K562 (cell line): ENCODE measurements around the gene PAF1. TPM values are rescaled to one million over a fixed set of nuclear protein-coding genes. Genes with fewer than 3 reads are reported as not detected.

Experiments used
- ATAC-seq: fragments of 200-7000 bp; cut with Tn5 transposase; 3 replicates; pipeline ENCODE4 v1.9.1; 2020; ENCODE audit warnings: moderate library complexity
- BruUV-seq: library from RNA; stranded (reverse); fragments of 400-500 nt; replicated peaks from 2 replicates; lab custom pipeline; 2021; lab: Mats Ljungman, UMichigan
- CTCF ChIA-PET: fragments of 300-600 bp; formaldehyde crosslinking; extraction: SDS; loops from one replicate; lab custom pipeline; 2021; ENCODE audit warnings: low intra/inter-chr PET ratio; lab: Yijun Ruan, JAX
- POLR2A ChIA-PET: fragments of 300-600, 350-650 bp; sonication (Branson Sonifier 250); formaldehyde crosslinking; extraction: SDS; loops from one replicate; lab custom pipeline; 2021; ENCODE audit warnings: antibody characterized with exemption, inconsistent platforms; lab: Yijun Ruan, JAX
- DNase-seq, 4 experiments: peaks; one replicate each; pipeline versions ENCODE4 v3.0.0 to v3.0.0-alpha.2; 2011 to 2018; ENCODE audit warnings: low spot score in 3 of 4, mixed read lengths in 3 of 4; ENCODE audit errors: extremely low read depth in 1 of 4
- FAIRE-seq: peaks from 2 replicates; lab custom pipeline; 2011; peaks lifted over from hg19 to GRCh38; lab: Jason Lieb, UNC
- H2AFZ ChIP-seq: 2 replicates; pipeline ENCODE4 v1.6.0; 2011; ENCODE audit warnings: low read depth, low read length, control low read depth, inconsistent platforms
- H3K27ac ChIP-seq: fragments of 200-600 bp; 3 replicates; pipeline ENCODE4 v1.8.0; 2011; ENCODE audit warnings: low read depth, mild to moderate bottlenecking, control low read depth, inconsistent platforms, low read length, moderate library complexity, mixed read lengths; ENCODE audit errors: extremely low read depth
- H3K27me3 ChIP-seq, 2 experiments: fragments of 300-600 bp in 1 of 2; 2 replicates in 1 of 2; 3 replicates in 1 of 2; pipeline versions ENCODE4 v1.6.0 to v1.8.0; 2011; ENCODE audit warnings: inconsistent platforms in 2 of 2, low read length in 2 of 2, mild to moderate bottlenecking in 1 of 2, mixed read lengths in 1 of 2, moderate library complexity in 1 of 2; ENCODE audit not compliant: control insufficient read depth in 2 of 2, insufficient read depth in 2 of 2
- H3K36me3 ChIP-seq: fragments of 300-600 bp; 3 replicates; pipeline ENCODE4 v1.8.0; 2011; ENCODE audit warnings: mild to moderate bottlenecking, low read length, inconsistent platforms; ENCODE audit not compliant: control insufficient read depth, insufficient read depth
- H3K4me1 ChIP-seq, 2 experiments: fragments of 200-600 bp in 1 of 2; replicated peaks in 1 of 2; 2 replicates in 1 of 2; 3 replicates in 1 of 2; pipeline versions ENCODE4 v1.5.1 to v1.8.0; 2011; ENCODE audit warnings: inconsistent platforms in 2 of 2, low read length in 2 of 2, mild to moderate bottlenecking in 1 of 2, mixed read lengths in 1 of 2, moderate library complexity in 1 of 2; ENCODE audit not compliant: control insufficient read depth in 2 of 2, insufficient read depth in 2 of 2
- H3K4me2 ChIP-seq: 2 replicates; pipeline ENCODE4 v1.6.1; 2011; ENCODE audit warnings: low read length, control low read depth, inconsistent platforms, mixed read lengths; ENCODE audit not compliant: insufficient read depth
- H3K4me3 ChIP-seq: fragments of 200-600 bp; sonication (generic), shearing (Covaris generic); 2 replicates; pipeline ENCODE4 v1.5.1; 2016; ENCODE audit warnings: control low read depth, inconsistent platforms
- H3K79me2 ChIP-seq: fragments of 200-600 bp; 3 replicates; pipeline ENCODE4 v1.8.0; 2011; ENCODE audit warnings: low read length, inconsistent platforms; ENCODE audit not compliant: control insufficient read depth, insufficient read depth
- H3K9ac ChIP-seq, 2 experiments: 2 replicates each; pipeline versions ENCODE4 v1.6.0 to v1.6.1; 2011; ENCODE audit warnings: low read depth in 2 of 2, low read length in 2 of 2, control low read depth in 1 of 2, inconsistent platforms in 1 of 2, mild to moderate bottlenecking in 1 of 2, mixed read lengths in 1 of 2; ENCODE audit not compliant: insufficient read depth in 1 of 2
- H3K9me1 ChIP-seq: one replicate; pipeline ENCODE4 v1.6.0; 2011; ENCODE audit warnings: inconsistent platforms, mild to moderate bottlenecking, low read length, moderate library complexity; ENCODE audit not compliant: control insufficient read depth, insufficient read depth
- H3K9me3 ChIP-seq: replicated peaks from 2 replicates; pipeline ENCODE4 v1.5.1; 2011; ENCODE audit warnings: low read depth, low read length, inconsistent platforms; ENCODE audit not compliant: control insufficient read depth, insufficient read depth
- H4K20me1 ChIP-seq: replicated peaks from 2 replicates; pipeline ENCODE4 v1.6.1; 2011; ENCODE audit warnings: low read length, inconsistent platforms, mixed read lengths; ENCODE audit not compliant: control insufficient read depth, insufficient read depth
- BACH1 ChIP-seq: fragments of 200-800 bp; sonication (Bioruptor generic); IDR thresholded peaks from 2 replicates; pipeline ENCODE4 v1.6.1; 2016; ENCODE audit warnings: missing genetic modification characterization, missing compliant biosample characterization
- BCOR ChIP-seq: fragments of 450-650 bp; IDR thresholded peaks from 2 replicates; pipeline ENCODE4 v1.6.1; 2016
- C11orf30 ChIP-seq: fragments of 450-650 bp; IDR thresholded peaks from 2 replicates; pipeline ENCODE4 v1.6.1; 2016; ENCODE audit warnings: low read depth, mild to moderate bottlenecking
- HDAC1 ChIP-seq, 2 experiments: fragments of 450-650 bp; IDR thresholded peaks; 2 replicates each; pipeline ENCODE4 v1.6.1; 2016 to 2017; ENCODE audit warnings: inconsistent platforms in 1 of 2, mild to moderate bottlenecking in 1 of 2, moderate library complexity in 1 of 2
- HIVEP1 ChIP-seq: fragments of 250-450 bp; sonication (Bioruptor Pico); IDR thresholded peaks from 2 replicates; pipeline ENCODE4 v1.4.0; 2020; ENCODE audit warnings: mild to moderate bottlenecking
- JUN ChIP-seq, 2 experiments: sonication (generic) in 1 of 2; formaldehyde crosslinking in 1 of 2; IDR thresholded peaks; 2 replicates each; pipeline versions ENCODE4 v1.6.1 to v1.8.0; 2012 to 2022; ENCODE audit warnings: borderline replicate concordance in 2 of 2, mild to moderate bottlenecking in 2 of 2, improper control_type of control experiment in 1 of 2, low read depth in 1 of 2, low read length in 1 of 2, missing genetic modification reagents in 1 of 2
- NFATC3 ChIP-seq: fragments of 450-650 bp; IDR thresholded peaks from 2 replicates; pipeline ENCODE4 v1.6.1; 2017; ENCODE audit warnings: mild to moderate bottlenecking
- NFRKB ChIP-seq: fragments of 450-650 bp; IDR thresholded peaks from 2 replicates; pipeline ENCODE4 v1.6.1; 2016; ENCODE audit warnings: low read depth
- NR2C1 ChIP-seq, 2 experiments: fragments of 450-650 bp; IDR thresholded peaks; 2 replicates each; pipeline ENCODE4 v1.6.1; 2017; ENCODE audit warnings: mild to moderate bottlenecking in 2 of 2, antibody characterized with exemption in 1 of 2, inconsistent platforms in 1 of 2, missing compliant biosample characterization in 1 of 2, missing genetic modification characterization in 1 of 2
- SIX5 ChIP-seq, 2 experiments: IDR thresholded peaks; 2 replicates each; pipeline ENCODE4 v1.6.1; 2011; ENCODE audit warnings: low read length in 2 of 2, borderline replicate concordance in 1 of 2, low read depth in 1 of 2, mild to moderate bottlenecking in 1 of 2, moderate library complexity in 1 of 2; ENCODE audit not compliant: insufficient read depth in 1 of 2
- ZNF134 ChIP-seq: fragments of 250-450 bp; sonication (Bioruptor Pico); conservative IDR thresholded peaks from 2 replicates; pipeline ENCODE4 v1.4.0; 2020
- ZSCAN29 ChIP-seq: fragments of 450-650 bp; IDR thresholded peaks from 2 replicates; pipeline ENCODE4 v1.6.1; 2017
- WGBS: fragments of 100-300 bp; shearing (Covaris generic); methylation state at CpG from one replicate; pipeline ENCODE4 v1.1.6; 2016; ENCODE audit warnings: low coverage, mixed read lengths; ENCODE audit not compliant: insufficient coverage; ENCODE audit errors: missing lambda C conversion rate; 5-methylcytosine and 5-hydroxymethylcytosine counted together
- in situ Hi-C: fragments of 300-500 bp; cut with MboI; formaldehyde crosslinking; loops from 4 replicates; pipeline ENCODE4 v1.15.0; 2018; ENCODE audit warnings: inconsistent platforms, mixed read lengths
- intact Hi-C: fragments of 100-400 bp; cut with micrococcal nuclease; formaldehyde crosslinking; loops from 2 replicates; pipeline ENCODE4 v1.14.2; 2022
- polyA plus RNA-seq, 8 experiments: library from polyadenylated mRNA; depleted of rRNA in 4 of 8; stranded (reverse) in 5 of 8; unstranded in 3 of 8; fragments of >200 nt; fragmentation: Nextera tagmentation in 2 of 8; fragmentation: Illumina TruSeq in 1 of 8; extraction: Ambion mirVana in 2 of 8; extraction: Trizol in 1 of 8; gene quantifications; 2 replicates each; pipeline versions ENCODE4 v1.2.1 to v1.2.3, GENCODE V29; 2011 to 2014; ENCODE audit warnings: inconsistent platforms in 1 of 8, missing spikeins in 1 of 8
- total RNA-seq, 7 experiments: library from RNA; depleted of rRNA in 6 of 7; stranded (reverse); fragments of >200 nt in 6 of 7; fragmentation: Illumina TruSeq in 2 of 7; extraction: Trizol in 2 of 7; gene quantifications; 2 replicates each; pipeline versions ENCODE4 v1.2.1 to v1.2.3, GENCODE V29; 2011 to 2021; ENCODE audit warnings: low replicate concordance in 1 of 7
- TF ChIP-seq, protein P1 (sequence below): fragments of 450-650 bp; conservative IDR thresholded peaks from 2 replicates; pipeline ENCODE4 v1.6.1; 2016; ENCODE audit warnings: missing genetic modification characterization, low read depth, mild to moderate bottlenecking, control low read depth, missing compliant biosample characterization
- TF ChIP-seq, protein P2 (sequence below): sonication (generic); formaldehyde crosslinking; IDR thresholded peaks from 2 replicates; pipeline ENCODE4 v1.8.1; 2022; ENCODE audit warnings: missing genetic modification reagents
- TF ChIP-seq, protein P3 (sequence below): fragments of 450-650 bp; IDR thresholded peaks from 2 replicates; pipeline ENCODE4 v1.6.1; 2017; ENCODE audit warnings: antibody characterized with exemption, mild to moderate bottlenecking

Gene PAF1
- total and polyA plus RNA-seq, 9 of the 15 experiments (the other 6 are each of a cell fraction or from before 2014, with no cell fraction given) = 1.5 to 45.0 (median 33.8) TPM

DNA sequence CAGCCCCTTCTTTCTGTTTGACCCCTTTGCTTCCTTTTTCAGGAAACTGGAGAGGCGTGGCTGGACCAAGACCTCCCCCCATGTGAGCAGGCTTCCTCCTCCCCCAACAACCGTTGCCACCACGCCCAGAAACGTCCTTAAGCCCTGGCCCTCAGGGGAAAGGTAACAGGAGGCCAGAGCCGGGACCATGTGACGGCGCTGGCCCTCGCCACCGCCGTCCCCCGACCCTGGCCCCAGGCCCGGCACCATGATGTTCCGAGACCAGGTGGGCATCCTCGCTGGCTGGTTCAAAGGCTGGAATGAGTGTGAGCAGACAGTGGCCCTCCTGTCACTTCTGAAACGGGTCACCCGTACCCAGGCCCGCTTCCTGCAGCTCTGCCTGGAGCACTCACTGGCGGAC, 34.3 kb downstream of the PAF1 start (continued):
- TF ChIP-seq NFATC3 = no peak
- TF ChIP-seq, protein P1, sequence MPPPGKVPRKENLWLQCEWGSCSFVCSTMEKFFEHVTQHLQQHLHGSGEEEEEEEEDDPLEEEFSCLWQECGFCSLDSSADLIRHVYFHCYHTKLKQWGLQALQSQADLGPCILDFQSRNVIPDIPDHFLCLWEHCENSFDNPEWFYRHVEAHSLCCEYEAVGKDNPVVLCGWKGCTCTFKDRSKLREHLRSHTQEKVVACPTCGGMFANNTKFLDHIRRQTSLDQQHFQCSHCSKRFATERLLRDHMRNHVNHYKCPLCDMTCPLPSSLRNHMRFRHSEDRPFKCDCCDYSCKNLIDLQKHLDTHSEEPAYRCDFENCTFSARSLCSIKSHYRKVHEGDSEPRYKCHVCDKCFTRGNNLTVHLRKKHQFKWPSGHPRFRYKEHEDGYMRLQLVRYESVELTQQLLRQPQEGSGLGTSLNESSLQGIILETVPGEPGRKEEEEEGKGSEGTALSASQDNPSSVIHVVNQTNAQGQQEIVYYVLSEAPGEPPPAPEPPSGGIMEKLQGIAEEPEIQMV (tag) = no peak
- no peak for TF ChIP-seq NFRKB

DNA sequence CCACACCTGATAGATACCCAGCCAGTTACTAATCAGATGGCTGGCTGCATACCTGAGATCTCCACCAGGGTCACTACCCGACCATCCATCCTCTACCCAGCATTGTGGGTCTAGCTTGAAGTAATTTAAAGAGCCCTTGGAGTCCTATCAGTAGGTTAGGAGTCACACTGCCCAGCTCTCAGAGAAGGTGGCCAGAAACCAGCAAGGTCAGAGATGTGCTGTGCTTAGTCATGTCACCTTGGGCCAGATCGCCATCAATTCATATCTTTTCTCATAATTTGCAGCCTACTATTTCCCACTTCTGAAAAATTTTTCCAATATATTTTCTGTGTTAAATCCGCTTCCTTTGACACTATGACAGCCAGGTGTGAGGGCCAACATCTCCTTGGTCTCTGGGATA, 34.8 kb downstream of the PAF1 start:
- Histone ChIP-seq H3K4me1 (peaks cover 13 to 42% of the 10 kb centered on the region in 2 experiments), H4K20me1 (peaks cover 13% of the 10 kb centered on the region; the same call in 1 of the 2 replicates), H3K9me1 (no peaks in the 10 kb centered on the region), H3K27me3 (no peaks in the 10 kb centered on the region), H3K4me2 (peak overlapping the region; percentile 65), H3K27ac (peak overlapping the region; percentile 70), H3K9ac (peak overlapping the region; percentile 46 to 84; a peak in 1 of 4 replicates), H3K9me3 (no peaks in the 10 kb centered on the region), H3K79me2 (peaks cover 62% of the 10 kb centered on the region), H2AFZ (no peak overlapping the region), H3K4me3 (0 out of 2 replicates have a peak overlapping the region, but pooled peaks have one; percentile 21), H3K36me3 (peaks cover 92% of the 10 kb centered on the region)
- DNase-seq (peak in 2 of 4 experiments; percentile 47 to 59), ATAC-seq (peak; percentile 66), FAIRE-seq (peak; percentile 78)
- ChIA-PET CTCF (no interaction called here), POLR2A (interaction anchor here (0.9 to 2.4 kb wide), 6 partner anchors 7 to 201 kb away, joined by 3 to 10 read pairs (median 6); partner anchors contain the start of genes MED29 and PAF1)
- WGBS = 6% methylated on average over 3 of the region's 3 CpGs
- no TSS peak for BruUV-seq
- in situ Hi-C loops (no loop called here), intact Hi-C loops (no loop called here)
- TF ChIP-seq C11orf30 = peak; percentile 49
- no peak for TF ChIP-seq HIVEP1 (CRISPR knock-in tag)
- no peak for TF ChIP-seq ZSCAN29
- no peak for TF ChIP-seq BCOR
- TF ChIP-seq SIX5 (IDR thresholded peaks at IDR 0.05; ENCODE audit: borderline replicate concordance in 1 of 2, insufficient read depth in 1 of 2, low read depth in 1 of 2, low read length in 2 of 2) = no peak
- no peak for TF ChIP-seq BACH1
- TF ChIP-seq, protein P2, sequence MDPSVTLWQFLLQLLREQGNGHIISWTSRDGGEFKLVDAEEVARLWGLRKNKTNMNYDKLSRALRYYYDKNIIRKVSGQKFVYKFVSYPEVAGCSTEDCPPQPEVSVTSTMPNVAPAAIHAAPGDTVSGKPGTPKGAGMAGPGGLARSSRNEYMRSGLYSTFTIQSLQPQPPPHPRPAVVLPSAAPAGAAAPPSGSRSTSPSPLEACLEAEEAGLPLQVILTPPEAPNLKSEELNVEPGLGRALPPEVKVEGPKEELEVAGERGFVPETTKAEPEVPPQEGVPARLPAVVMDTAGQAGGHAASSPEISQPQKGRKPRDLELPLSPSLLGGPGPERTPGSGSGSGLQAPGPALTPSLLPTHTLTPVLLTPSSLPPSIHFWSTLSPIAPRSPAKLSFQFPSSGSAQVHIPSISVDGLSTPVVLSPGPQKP = no peak
- TF ChIP-seq, protein P3, sequence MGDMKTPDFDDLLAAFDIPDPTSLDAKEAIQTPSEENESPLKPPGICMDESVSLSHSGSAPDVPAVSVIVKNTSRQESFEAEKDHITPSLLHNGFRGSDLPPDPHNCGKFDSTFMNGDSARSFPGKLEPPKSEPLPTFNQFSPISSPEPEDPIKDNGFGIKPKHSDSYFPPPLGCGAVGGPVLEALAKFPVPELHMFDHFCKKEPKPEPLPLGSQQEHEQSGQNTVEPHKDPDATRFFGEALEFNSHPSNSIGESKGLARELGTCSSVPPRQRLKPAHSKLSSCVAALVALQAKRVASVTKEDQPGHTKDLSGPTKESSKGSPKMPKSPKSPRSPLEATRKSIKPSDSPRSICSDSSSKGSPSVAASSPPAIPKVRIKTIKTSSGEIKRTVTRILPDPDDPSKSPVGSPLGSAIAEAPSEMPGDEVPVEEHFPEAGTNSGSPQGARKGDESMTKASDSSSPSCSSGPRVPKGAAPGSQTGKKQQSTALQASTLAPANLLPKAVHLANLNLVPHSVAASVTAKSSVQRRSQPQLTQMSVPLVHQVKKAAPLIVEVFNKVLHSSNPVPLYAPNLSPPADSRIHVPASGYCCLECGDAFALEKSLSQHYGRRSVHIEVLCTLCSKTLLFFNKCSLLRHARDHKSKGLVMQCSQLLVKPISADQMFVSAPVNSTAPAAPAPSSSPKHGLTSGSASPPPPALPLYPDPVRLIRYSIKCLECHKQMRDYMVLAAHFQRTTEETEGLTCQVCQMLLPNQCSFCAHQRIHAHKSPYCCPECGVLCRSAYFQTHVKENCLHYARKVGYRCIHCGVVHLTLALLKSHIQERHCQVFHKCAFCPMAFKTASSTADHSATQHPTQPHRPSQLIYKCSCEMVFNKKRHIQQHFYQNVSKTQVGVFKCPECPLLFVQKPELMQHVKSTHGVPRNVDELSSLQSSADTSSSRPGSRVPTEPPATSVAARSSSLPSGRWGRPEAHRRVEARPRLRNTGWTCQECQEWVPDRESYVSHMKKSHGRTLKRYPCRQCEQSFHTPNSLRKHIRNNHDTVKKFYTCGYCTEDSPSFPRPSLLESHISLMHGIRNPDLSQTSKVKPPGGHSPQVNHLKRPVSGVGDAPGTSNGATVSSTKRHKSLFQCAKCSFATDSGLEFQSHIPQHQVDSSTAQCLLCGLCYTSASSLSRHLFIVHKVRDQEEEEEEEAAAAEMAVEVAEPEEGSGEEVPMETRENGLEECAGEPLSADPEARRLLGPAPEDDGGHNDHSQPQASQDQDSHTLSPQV = 0 out of 2 replicates have a peak, but pooled peaks have one; percentile 9
- no peak for TF ChIP-seq HDAC1 (IDR thresholded peaks at IDR 0.05)
- no peak for TF ChIP-seq NR2C1 (IDR thresholded peaks at IDR 0.05)
- no peak for TF ChIP-seq NR2C1 (tag; IDR thresholded peaks at IDR 0.05)
- no peak for TF ChIP-seq JUN (IDR thresholded peaks at IDR 0.05; ENCODE audit: borderline replicate concordance, low read depth, low read length)
- TF ChIP-seq JUN (CRISPR knock-in tag; IDR thresholded peaks at IDR 0.05; ENCODE audit: borderline replicate concordance) = no peak
- TF ChIP-seq ZNF134 = no peak
